Urinary bladder (tissue), 4 donors: ENCODE data around the gene CXXC5. TPM values are rescaled to one million over a fixed set of nuclear protein-coding genes. Genes with fewer than 3 reads are reported as not detected.

Experiments used
- DNase-seq: peaks from one replicate; pipeline ENCODE4 v3.0.0-alpha.2; 2015; ENCODE audit errors: extremely low spot score
- H3K27ac ChIP-seq: one replicate; pipeline ENCODE4 v1.5.1; 2013; ENCODE audit warnings: low read depth, mild to moderate bottlenecking, moderate library complexity
- H3K36me3 ChIP-seq: one replicate; pipeline ENCODE4 v1.6.1; 2013; ENCODE audit warnings: mild to moderate bottlenecking, moderate library complexity; ENCODE audit not compliant: insufficient read depth
- H3K4me1 ChIP-seq: one replicate; pipeline ENCODE4 v1.6.1; 2013; ENCODE audit warnings: mild to moderate bottlenecking, moderate library complexity; ENCODE audit not compliant: insufficient read depth
- H3K4me3 ChIP-seq: one replicate; pipeline ENCODE4 v1.5.1; 2013; ENCODE audit warnings: low read depth, low read length
- WGBS: extraction: QIAGEN DNeasy Blood & Tissue Kit; methylation state at CpG from one replicate; pipeline ENCODE4 v1.1.7; 2013; 5-methylcytosine and 5-hydroxymethylcytosine counted together
- polyA plus RNA-seq: library from polyadenylated mRNA; stranded (reverse); fragments of 200-250 nt; gene quantifications from one replicate; pipeline ENCODE4 v1.2.3, GENCODE V29; 2013
- total RNA-seq: library from RNA; depleted of rRNA; stranded (reverse); fragments of >200 nt; gene quantifications from one replicate; pipeline ENCODE4 v1.2.3, GENCODE V29; 2014
- donor health status: healthy with polysubstance abuse.
- donor health status: healthy.

CXXC5 gene
- total and polyA plus RNA-seq, 2 donors, result 28.0 to 28.2 TPM

DNA sequence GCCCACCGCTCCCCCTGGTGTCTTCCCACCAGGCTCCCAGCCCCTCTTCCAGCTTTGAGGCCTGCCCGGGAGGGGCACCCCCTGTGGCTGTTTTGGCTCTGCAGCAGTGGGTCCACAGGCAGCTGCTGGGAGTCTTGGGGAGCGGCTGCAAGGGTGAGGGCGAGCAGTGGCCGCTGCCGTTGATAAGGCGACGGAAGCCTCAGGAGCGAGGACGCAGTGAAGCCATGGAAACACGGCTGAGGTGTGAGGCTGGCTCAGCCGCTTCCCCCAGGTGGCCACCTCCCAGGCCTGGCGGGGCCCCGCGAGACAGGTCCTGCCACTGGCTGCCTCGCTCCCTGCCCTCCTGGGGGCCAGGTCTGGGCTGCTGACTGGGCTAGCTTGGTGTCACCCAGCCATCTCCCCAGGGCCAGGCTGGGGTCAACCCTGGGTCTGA, 41.5 kb downstream of the CXXC5 start:
- Histone ChIP-seq H3K4me1 (no peaks in the 10 kb centered on the region), H3K36me3 (no peaks in the 10 kb centered on the region), H3K4me3 (no peak overlapping the region), H3K27ac (no peak overlapping the region)
- no peak for DNase-seq
- 56% methylated on average over 16 of the region's 16 CpGs for WGBS

DNA sequence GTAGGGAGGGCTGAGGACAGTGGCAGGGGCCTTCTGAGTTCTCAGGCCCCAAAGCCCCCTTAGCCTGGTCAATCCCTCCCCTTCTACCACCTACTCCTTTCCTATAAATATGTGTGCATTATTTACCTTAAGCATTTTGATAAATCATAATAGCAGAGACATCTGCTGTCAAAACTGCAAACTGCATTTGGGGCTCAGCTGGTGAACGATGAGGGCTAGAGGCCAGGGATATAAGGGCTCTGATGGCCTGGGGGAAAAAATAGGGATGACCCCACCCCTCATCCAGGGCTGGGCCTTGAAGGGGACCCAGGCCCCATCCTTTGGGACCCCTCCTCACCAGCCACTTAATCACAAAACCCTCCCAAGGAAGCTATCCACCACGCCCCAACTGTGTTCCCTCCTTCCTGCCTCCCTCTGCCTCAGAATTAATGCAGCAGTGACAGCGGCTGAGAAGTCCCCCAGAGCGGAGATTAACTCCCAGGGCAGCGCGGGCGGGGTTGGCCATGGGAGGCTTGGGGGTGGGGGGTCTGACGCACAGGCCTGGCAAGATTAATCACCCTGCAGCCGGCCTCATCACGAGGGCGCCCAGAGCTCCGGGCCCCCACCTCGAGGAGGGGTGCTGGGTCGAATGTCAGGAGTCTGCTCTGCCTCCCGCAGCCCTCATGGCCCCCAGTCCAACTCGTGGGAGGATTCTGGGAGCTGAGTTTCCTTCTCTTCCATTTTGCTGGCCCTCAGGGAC, 42.1 kb downstream of the CXXC5 start:
- Histone ChIP-seq H3K4me3 (no peak overlapping the region), H3K27ac (no peak overlapping the region)
- DNase-seq, result no peak

GRCh38 chr5:139690803-139691629, 42.9 kb downstream of the CXXC5 start:
- H3K4me3 ChIP-seq, result no peak overlapping the region
- H3K36me3 ChIP-seq, result no peaks in the 10 kb centered on the region
- 72% methylated on average over 6 of the region's 6 CpGs for WGBS
- H3K4me1 ChIP-seq, result no peaks in the 10 kb centered on the region
- no peak overlapping the region for H3K27ac ChIP-seq
- DNase-seq, result no peak

More for the DNA sequence above, 42.1 kb downstream of the CXXC5 start:
- WGBS, result 8% methylated on average over 16 of the region's 16 CpGs
- H3K36me3 ChIP-seq, result no peaks in the 10 kb centered on the region
- no peaks in the 10 kb centered on the region for H3K4me1 ChIP-seq

DNA sequence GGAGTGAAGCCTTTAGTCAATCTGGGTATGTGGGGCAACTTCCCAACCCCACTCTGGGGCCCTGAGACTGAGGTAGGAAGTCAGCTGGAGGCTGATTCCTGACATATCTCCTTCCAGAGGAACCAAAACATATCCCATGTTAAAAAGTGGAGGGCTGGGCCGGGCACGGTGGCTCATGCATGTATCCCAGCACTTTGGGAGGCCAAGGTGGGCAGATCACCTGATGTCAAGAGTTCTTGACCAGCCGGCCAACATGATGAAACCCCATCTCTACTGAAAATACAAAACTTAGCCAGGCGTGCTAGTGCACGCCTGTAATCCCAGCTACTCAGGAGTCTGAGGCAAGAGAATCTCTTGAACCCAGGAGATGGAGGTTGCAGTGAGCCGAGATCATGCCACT, 44.0 kb downstream of the CXXC5 start:
- WGBS, result 93% methylated on average over 6 of the region's 6 CpGs
- Histone ChIP-seq H3K4me1 (no peaks in the 10 kb centered on the region), H3K27ac (no peak overlapping the region), H3K36me3 (no peaks in the 10 kb centered on the region), H3K4me3 (no peak overlapping the region)
- DNase-seq, result no peak

DNA sequence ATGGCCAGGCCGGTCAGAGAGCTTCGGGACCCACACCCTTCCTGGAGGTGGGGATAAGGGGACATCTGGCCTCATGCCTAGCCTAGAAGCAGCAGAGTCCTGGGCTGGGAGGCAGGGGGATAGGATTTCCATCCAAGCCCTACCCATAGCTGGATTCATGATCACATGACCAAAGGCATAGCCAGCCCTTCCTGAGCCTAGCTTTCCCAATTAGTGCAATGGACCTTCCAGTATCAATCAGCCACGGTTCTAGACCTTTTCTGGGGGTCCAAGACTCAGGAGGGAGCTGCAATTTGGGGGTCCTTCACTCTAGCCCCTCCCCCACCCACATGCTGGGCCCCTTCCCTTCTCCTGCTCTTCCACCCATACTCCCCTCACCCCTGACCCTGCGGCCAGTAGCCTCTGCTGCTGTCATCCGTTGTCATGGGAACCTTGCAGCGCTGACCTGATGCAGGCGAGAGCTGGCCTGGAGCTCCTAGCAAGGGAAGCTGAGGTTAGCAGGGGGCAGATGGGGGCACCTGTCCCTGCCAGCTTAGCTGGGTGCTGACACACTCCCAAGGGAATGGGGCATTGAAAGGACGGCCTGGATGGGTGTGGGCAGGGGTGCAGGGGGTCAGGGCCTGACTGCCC, 44.6 kb downstream of the CXXC5 start:
- Histone ChIP-seq H3K4me1 (no peaks in the 10 kb centered on the region), H3K27ac (no peak overlapping the region), H3K4me3 (no peak overlapping the region), H3K36me3 (no peaks in the 10 kb centered on the region)
- 56% methylated on average over 8 of the region's 8 CpGs for WGBS
- DNase-seq, result no peak

GRCh38 chr5:139693676-139694364, 45.7 kb downstream of the CXXC5 start:
- no peak for DNase-seq
- Histone ChIP-seq H3K4me3 (no peak overlapping the region), H3K4me1 (no peaks in the 10 kb centered on the region), H3K27ac (no peak overlapping the region), H3K36me3 (no peaks in the 10 kb centered on the region)
- WGBS, result 94% methylated on average over 3 of the region's 3 CpGs

- H3K4me3 ChIP-seq, result no peak overlapping the region
- H3K4me1 ChIP-seq, result no peaks in the 10 kb centered on the region
- H3K27ac ChIP-seq, result no peak overlapping the region
- no peaks in the 10 kb centered on the region for H3K36me3 ChIP-seq
- DNase-seq, result no peak
- 62% methylated on average over 1 of the region's 1 CpG for WGBS
Measured at GRCh38 chr5:139694556-139695177, 46.5 kb downstream of the CXXC5 start.

- Histone ChIP-seq H3K4me1 (no peaks in the 10 kb centered on the region), H3K27ac (no peak overlapping the region), H3K36me3 (no peaks in the 10 kb centered on the region), H3K4me3 (no peak overlapping the region)
- no peak for DNase-seq
- 93% methylated on average over 2 of the region's 2 CpGs for WGBS
Measured at GRCh38 chr5:139695178-139695573, 47.0 kb downstream of the CXXC5 start.

GRCh38 chr5:139696167-139696893, 48.2 kb downstream of the CXXC5 start:
- Histone ChIP-seq H3K4me3 (peak overlapping the region; percentile 26), H3K27ac (peak overlapping the region; percentile 11), H3K4me1 (no peaks in the 10 kb centered on the region), H3K36me3 (no peaks in the 10 kb centered on the region)
- no peak for DNase-seq
- WGBS, result 57% methylated on average over 21 of the region's 21 CpGs

DNA sequence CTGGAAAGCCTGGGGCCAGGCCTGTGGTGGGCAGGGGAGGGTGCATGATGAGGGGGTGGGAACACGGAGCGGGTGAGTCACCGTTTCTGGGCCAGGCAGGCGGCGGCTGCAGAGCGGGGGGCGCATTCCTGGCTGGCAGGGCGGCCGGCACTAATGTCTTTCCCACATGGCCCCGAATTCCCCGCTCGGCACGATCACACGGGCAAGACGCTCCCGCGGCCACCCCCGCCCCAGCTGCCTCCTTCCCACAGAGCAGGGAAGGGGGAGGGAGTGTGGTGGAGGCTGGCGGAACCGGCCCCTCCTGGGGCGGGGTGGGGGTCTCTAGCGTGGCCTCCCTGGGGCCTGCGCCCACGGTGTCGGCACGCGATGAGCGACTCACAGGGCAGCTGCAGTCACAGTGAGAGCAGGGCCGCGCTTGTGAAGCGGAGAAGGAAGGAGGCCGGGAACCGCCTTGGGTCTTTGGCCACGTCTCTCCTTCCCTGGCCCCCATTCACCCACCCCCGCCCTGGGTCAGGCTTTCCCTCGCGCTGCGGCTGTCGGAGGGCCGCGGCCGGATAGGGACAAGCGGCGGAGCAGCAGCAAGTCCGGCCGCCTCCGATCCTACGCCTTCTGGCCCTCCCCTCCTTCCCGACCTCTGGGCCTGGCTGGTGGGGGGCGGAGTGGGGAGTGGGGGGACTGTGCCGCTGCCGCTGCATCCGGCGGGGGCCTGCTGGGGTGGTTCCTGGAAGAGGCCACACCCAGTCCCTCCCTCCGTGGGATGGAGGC, 48.9 kb downstream of the CXXC5 start:
- DNase-seq, result no peak
- Histone ChIP-seq H3K4me1 (no peaks in the 10 kb centered on the region), H3K36me3 (no peaks in the 10 kb centered on the region), H3K27ac (peak overlapping the region; percentile 76), H3K4me3 (peak overlapping the region; percentile 26)
- WGBS, result under 1% methylated on average over 55 of the region's 55 CpGs

- Histone ChIP-seq H3K4me3 (no peak overlapping the region), H3K4me1 (no peaks in the 10 kb centered on the region), H3K36me3 (no peaks in the 10 kb centered on the region), H3K27ac (no peak overlapping the region)
- WGBS, result 17% methylated on average over 13 of the region's 13 CpGs
- no peak for DNase-seq
Measured at GRCh38 chr5:139698490-139699146, 50.5 kb downstream of the CXXC5 start.

- Histone ChIP-seq H3K27ac (no peak overlapping the region), H3K36me3 (no peaks in the 10 kb centered on the region), H3K4me3 (no peak overlapping the region), H3K4me1 (no peaks in the 10 kb centered on the region)
- no peak for DNase-seq
- 91% methylated on average over 2 of the region's 2 CpGs for WGBS
Measured at GRCh38 chr5:139699351-139699750, 51.2 kb downstream of the CXXC5 start.
